Mononuclear cell (primary cell): ENCODE measurements around the gene DRAM1. TPM values are rescaled to one million over a fixed set of nuclear protein-coding genes. Genes with fewer than 3 reads are reported as not detected.
"Not testable (repeated sequence)": the region's sequence is repeated elsewhere in the genome, so short reads cannot be mapped to it uniquely, and the experiment has no call there.

Source experiments
- H3K27me3 ChIP-seq: 2 replicates; pipeline ENCODE4 v1.6.0; 2011; ENCODE audit warnings: low read length, control low read depth; ENCODE audit not compliant: insufficient read depth
- H3K4me1 ChIP-seq: 2 replicates; pipeline ENCODE4 v1.5.1; 2011; ENCODE audit warnings: mild to moderate bottlenecking, low read length, control low read depth; ENCODE audit not compliant: insufficient read depth
- H3K4me3 ChIP-seq: 2 replicates; pipeline ENCODE4 v1.5.1; 2011; ENCODE audit warnings: mild to moderate bottlenecking, low read length, moderate library complexity
- H3K9me3 ChIP-seq: 2 replicates; pipeline ENCODE4 v1.5.1; 2011; ENCODE audit warnings: low read depth, mild to moderate bottlenecking, control low read depth, low read length
- total RNA-seq: library from RNA; depleted of rRNA; stranded (reverse); fragments of >200 nt; gene quantifications from one replicate; pipeline ENCODE4 v1.2.3, GENCODE V29; 2012

The DRAM1 gene
- total RNA-seq, 1 donor = 23.6 TPM

GRCh38 chr12:101877806-101878242 is 444 bp downstream of the DRAM1 start:
- H3K27me3 ChIP-seq = no peaks in the 10 kb centered on the region
- H3K4me1 ChIP-seq = peaks cover 55% of the 10 kb centered on the region
- no peaks in the 10 kb centered on the region for H3K9me3 ChIP-seq
- H3K4me3 ChIP-seq = peak overlapping the region; percentile 81

- no peaks in the 10 kb centered on the region for H3K27me3 ChIP-seq
- H3K4me3 ChIP-seq = peak overlapping the region; percentile 81
- H3K4me1 ChIP-seq = peaks cover 55% of the 10 kb centered on the region
- no peaks in the 10 kb centered on the region for H3K9me3 ChIP-seq
Observed at GRCh38 chr12:101878243-101878821, 952 bp downstream of the DRAM1 start.

GRCh38 chr12:101880769-101881168 is 3.4 kb downstream of the DRAM1 start:
- Histone ChIP-seq H3K9me3 (no peaks in the 10 kb centered on the region), H3K4me3 (no peak overlapping the region), H3K27me3 (no peaks in the 10 kb centered on the region)

GRCh38 chr12:101881228-101881627 is 3.8 kb downstream of the DRAM1 start:
- H3K4me1 ChIP-seq = peaks cover 52% of the 10 kb centered on the region
- no peaks in the 10 kb centered on the region for H3K27me3 ChIP-seq
- H3K4me3 ChIP-seq = no peak overlapping the region
- H3K9me3 ChIP-seq = no peaks in the 10 kb centered on the region

More at GRCh38 chr12:101880769-101881168, 3.4 kb downstream of the DRAM1 start:
- H3K4me1 ChIP-seq = peaks cover 55% of the 10 kb centered on the region

- Histone ChIP-seq H3K4me3 (no peak overlapping the region), H3K4me1 (peaks cover 52% of the 10 kb centered on the region), H3K9me3 (no peaks in the 10 kb centered on the region), H3K27me3 (no peaks in the 10 kb centered on the region)
Observed at GRCh38 chr12:101884174-101884573, 6.8 kb downstream of the DRAM1 start.

- H3K4me3 ChIP-seq, H3K27me3 ChIP-seq, H3K9me3 ChIP-seq: not testable (repeated sequence)
- peaks cover 50% of the 10 kb centered on the region for H3K4me1 ChIP-seq
Observed at GRCh38 chr12:101884781-101885340, 7.5 kb downstream of the DRAM1 start.

GRCh38 chr12:101885912-101886561 is 8.7 kb downstream of the DRAM1 start:
- Histone ChIP-seq H3K4me1 (peaks cover 44% of the 10 kb centered on the region), H3K9me3 (no peaks in the 10 kb centered on the region), H3K27me3 (no peaks in the 10 kb centered on the region), H3K4me3 (no peak overlapping the region)

- H3K4me3 ChIP-seq = no peak overlapping the region
- H3K27me3 ChIP-seq = no peaks in the 10 kb centered on the region
- H3K4me1 ChIP-seq = peaks cover 60% of the 10 kb centered on the region
- no peaks in the 10 kb centered on the region for H3K9me3 ChIP-seq
Observed at GRCh38 chr12:101889211-101889752, 11.9 kb downstream of the DRAM1 start.

GRCh38 chr12:101891462-101891971 is 14.1 kb downstream of the DRAM1 start:
- peaks cover 51% of the 10 kb centered on the region for H3K4me1 ChIP-seq
- no peak overlapping the region for H3K4me3 ChIP-seq
- no peaks in the 10 kb centered on the region for H3K27me3 ChIP-seq
- no peaks in the 10 kb centered on the region for H3K9me3 ChIP-seq

- no peaks in the 10 kb centered on the region for H3K27me3 ChIP-seq
- H3K9me3 ChIP-seq = no peaks in the 10 kb centered on the region
- peaks cover 42% of the 10 kb centered on the region for H3K4me1 ChIP-seq
- no peak overlapping the region for H3K4me3 ChIP-seq
Observed at GRCh38 chr12:101892794-101893193, 15.4 kb downstream of the DRAM1 start.

GRCh38 chr12:101901777-101902176 is 24.4 kb downstream of the DRAM1 start:
- Histone ChIP-seq H3K9me3 (no peaks in the 10 kb centered on the region), H3K4me1 (peaks cover 15% of the 10 kb centered on the region), H3K4me3 (no peak overlapping the region), H3K27me3 (no peaks in the 10 kb centered on the region)

- no peaks in the 10 kb centered on the region for H3K27me3 ChIP-seq
- H3K4me1 ChIP-seq = peaks cover 19% of the 10 kb centered on the region
- no peak overlapping the region for H3K4me3 ChIP-seq
- H3K9me3 ChIP-seq = no peaks in the 10 kb centered on the region
Observed at GRCh38 chr12:101902641-101903040, 25.3 kb downstream of the DRAM1 start.

GRCh38 chr12:101906226-101906625 is 28.8 kb downstream of the DRAM1 start:
- Histone ChIP-seq H3K27me3 (no peaks in the 10 kb centered on the region), H3K9me3 (no peaks in the 10 kb centered on the region), H3K4me1 (peaks cover 36% of the 10 kb centered on the region), H3K4me3 (no peak overlapping the region)

- Histone ChIP-seq H3K9me3 (no peaks in the 10 kb centered on the region), H3K4me1 (peaks cover 24% of the 10 kb centered on the region), H3K4me3 (no peak overlapping the region), H3K27me3 (no peaks in the 10 kb centered on the region)
Observed at GRCh38 chr12:101908395-101908794, 31.0 kb downstream of the DRAM1 start.

- Histone ChIP-seq H3K27me3 (no peaks in the 10 kb centered on the region), H3K4me1 (peaks cover 28% of the 10 kb centered on the region), H3K4me3 (no peak overlapping the region), H3K9me3 (no peaks in the 10 kb centered on the region)
Observed at GRCh38 chr12:101909646-101910045, 32.3 kb downstream of the DRAM1 start.
